ENCODE data around the gene SPHK1.

Gene SPHK1

DNA sequence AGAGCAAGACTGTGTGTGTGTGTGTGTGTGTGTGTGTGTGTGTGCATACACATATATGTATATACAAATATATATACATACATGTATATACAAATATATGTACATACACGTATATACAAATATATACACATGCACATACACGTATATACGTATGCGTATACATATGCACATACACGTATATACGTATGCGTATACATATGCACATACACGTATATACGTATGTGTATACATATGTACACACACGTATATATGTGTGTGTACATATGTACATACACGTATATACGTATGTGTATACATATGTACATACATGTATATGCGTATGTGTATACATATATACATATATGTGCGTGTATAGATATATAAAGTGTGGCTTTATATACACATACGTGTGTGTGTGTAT is 31.4 kb downstream of the SPHK1 start:
- no peak for DNase-seq (ENCODE audit: low spot score)
- H3K27ac ChIP-seq: no peak overlapping the region
- ChIA-PET POLR2A (ENCODE audit: low non-redundant PET) (interaction anchor here (0.6 kb wide), 1 partner anchor 36 kb away, joined by 3 read pairs; no protein-coding TSS in a partner anchor), CTCF (interaction anchor here (2.6 kb wide), 1 partner anchor 43 kb away, joined by 9 read pairs; no protein-coding TSS in a partner anchor)
- TF ChIP-seq, protein P1, sequence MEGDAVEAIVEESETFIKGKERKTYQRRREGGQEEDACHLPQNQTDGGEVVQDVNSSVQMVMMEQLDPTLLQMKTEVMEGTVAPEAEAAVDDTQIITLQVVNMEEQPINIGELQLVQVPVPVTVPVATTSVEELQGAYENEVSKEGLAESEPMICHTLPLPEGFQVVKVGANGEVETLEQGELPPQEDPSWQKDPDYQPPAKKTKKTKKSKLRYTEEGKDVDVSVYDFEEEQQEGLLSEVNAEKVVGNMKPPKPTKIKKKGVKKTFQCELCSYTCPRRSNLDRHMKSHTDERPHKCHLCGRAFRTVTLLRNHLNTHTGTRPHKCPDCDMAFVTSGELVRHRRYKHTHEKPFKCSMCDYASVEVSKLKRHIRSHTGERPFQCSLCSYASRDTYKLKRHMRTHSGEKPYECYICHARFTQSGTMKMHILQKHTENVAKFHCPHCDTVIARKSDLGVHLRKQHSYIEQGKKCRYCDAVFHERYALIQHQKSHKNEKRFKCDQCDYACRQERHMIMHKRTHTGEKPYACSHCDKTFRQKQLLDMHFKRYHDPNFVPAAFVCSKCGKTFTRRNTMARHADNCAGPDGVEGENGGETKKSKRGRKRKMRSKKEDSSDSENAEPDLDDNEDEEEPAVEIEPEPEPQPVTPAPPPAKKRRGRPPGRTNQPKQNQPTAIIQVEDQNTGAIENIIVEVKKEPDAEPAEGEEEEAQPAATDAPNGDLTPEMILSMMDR (conservative IDR thresholded peaks at IDR 0.05; ENCODE audit: low read depth): no peak

- DNase-seq (ENCODE audit: low spot score): no peak
- POLR2A ChIA-PET (ENCODE audit: low non-redundant PET): no interaction called here
- 0 out of 2 replicates have a peak overlapping the region, but pooled peaks have one; percentile 0 for H3K27ac ChIP-seq
- CTCF ChIA-PET: interaction anchor here (1.1 to 2.6 kb wide), 4 partner anchors 8 to 42 kb away, joined by 3 to 12 read pairs (median 7); no protein-coding TSS in a partner anchor
- TF ChIP-seq, protein P1 (conservative IDR thresholded peaks at IDR 0.05; ENCODE audit: low read depth): no peak
These were observed 32.0 kb downstream of the SPHK1 start for GRCh38 chr17:76416457-76416856.

GRCh38 chr17:76416899-76417298 is 32.5 kb downstream of the SPHK1 start:
- POLR2A ChIA-PET (ENCODE audit: low non-redundant PET): no interaction called here
- 0 out of 2 replicates have a peak overlapping the region, but pooled peaks have one; percentile 0 for H3K27ac ChIP-seq
- TF ChIP-seq, protein P1 (conservative IDR thresholded peaks at IDR 0.05; ENCODE audit: low read depth): no peak
- DNase-seq (ENCODE audit: low spot score): no peak
- CTCF ChIA-PET: interaction anchor here (0.6 to 2.6 kb wide), 5 partner anchors 9 to 199 kb away, joined by 3 to 12 read pairs (median 5); no protein-coding TSS in a partner anchor

GRCh38 chr17:76417499-76418143 is 33.2 kb downstream of the SPHK1 start:
- no peak for DNase-seq (ENCODE audit: low spot score)
- H3K27ac ChIP-seq: peak overlapping the region; percentile 3; the same call in 1 of the 2 replicates
- POLR2A ChIA-PET (ENCODE audit: low non-redundant PET): no interaction called here
- TF ChIP-seq, protein P1 (conservative IDR thresholded peaks at IDR 0.05; ENCODE audit: low read depth): no peak
- CTCF ChIA-PET: interaction anchor here (0.6 to 2.6 kb wide), 5 partner anchors 9 to 200 kb away, joined by 3 to 12 read pairs (median 5); no protein-coding TSS in a partner anchor

DNA sequence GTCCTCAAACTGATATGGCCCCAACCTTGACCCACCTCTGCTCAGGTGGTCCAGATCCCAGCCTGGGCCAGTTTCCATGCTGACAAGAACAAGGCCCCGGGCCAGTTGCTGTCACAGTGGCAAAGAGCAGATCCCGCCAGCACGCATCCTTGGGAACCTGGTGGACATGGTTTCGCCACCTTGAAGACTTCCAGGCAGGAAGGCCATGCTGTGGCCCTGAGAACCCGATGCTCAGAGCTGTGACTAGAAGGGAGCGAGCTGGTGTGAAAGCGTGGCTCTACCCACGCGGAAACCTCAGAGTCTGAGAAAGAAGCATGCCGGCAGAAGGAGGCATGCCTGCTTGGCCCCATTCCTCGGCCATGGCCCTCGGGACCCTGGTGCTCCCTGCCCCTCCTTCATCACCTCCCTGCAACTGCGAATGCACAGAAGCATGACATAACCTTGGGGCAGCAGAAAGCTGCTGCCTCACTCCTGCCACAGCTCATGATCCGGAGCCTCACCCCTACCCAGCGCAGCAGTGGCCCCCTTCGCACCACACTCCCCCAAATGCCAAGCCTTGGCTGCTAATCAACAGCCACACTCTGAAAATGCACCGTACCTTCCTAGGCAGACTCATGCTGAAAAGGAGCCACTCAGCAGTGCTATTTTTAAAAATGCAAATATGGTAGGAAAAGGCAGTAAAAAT is 35.3 kb downstream of the SPHK1 start:
- H3K27ac ChIP-seq: peak overlapping the region; percentile 18; the same call in 1 of the 2 replicates
- ChIA-PET CTCF (no interaction called here), POLR2A (ENCODE audit: low non-redundant PET) (no interaction called here)
- DNase-seq (ENCODE audit: low spot score): no peak
- TF ChIP-seq, protein P1 (conservative IDR thresholded peaks at IDR 0.05; ENCODE audit: low read depth): no peak

GRCh38 chr17:76420356-76421043 is 36.1 kb downstream of the SPHK1 start:
- CTCF ChIA-PET: no interaction called here
- peak overlapping the region; percentile 18; the same call in 1 of the 2 replicates for H3K27ac ChIP-seq

More at GRCh38 chr17:76420356-76421043, 36.1 kb downstream of the SPHK1 start:
- POLR2A ChIA-PET (ENCODE audit: low non-redundant PET): no interaction called here
- TF ChIP-seq, protein P1 (conservative IDR thresholded peaks at IDR 0.05; ENCODE audit: low read depth): no peak
- no peak for DNase-seq (ENCODE audit: low spot score)

Measured in RWPE1 (cell line).